ENCODE results near the gene IL24. TPM values are rescaled to one million over a fixed set of nuclear protein-coding genes. Genes with fewer than 3 reads are reported as not detected.
A peak's percentile ranks its signal among the peaks of the same experiment; 100 is the strongest.
"Not testable (repeated sequence)": the region's sequence is repeated elsewhere in the genome, so short reads cannot be mapped to it uniquely, and the experiment has no call there.

The IL24 gene, protein sequence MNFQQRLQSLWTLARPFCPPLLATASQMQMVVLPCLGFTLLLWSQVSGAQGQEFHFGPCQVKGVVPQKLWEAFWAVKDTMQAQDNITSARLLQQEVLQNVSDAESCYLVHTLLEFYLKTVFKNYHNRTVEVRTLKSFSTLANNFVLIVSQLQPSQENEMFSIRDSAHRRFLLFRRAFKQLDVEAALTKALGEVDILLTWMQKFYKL
- 0.07 TPM for polyA plus RNA-seq (2013, experiment 1 of 2; ENCODE audit: insufficient read length)
- 0.11 TPM for polyA plus RNA-seq (2013, experiment 2 of 2; ENCODE audit: insufficient read length)

- DNase-seq, result no peak
Measured at GRCh38 chr1:206897175-206897574, at the start of gene IL24. Gene IL24 (plus strand): TSS chr1:206897443. CDS start chr1:206897833, 390 bp downstream.

DNA sequence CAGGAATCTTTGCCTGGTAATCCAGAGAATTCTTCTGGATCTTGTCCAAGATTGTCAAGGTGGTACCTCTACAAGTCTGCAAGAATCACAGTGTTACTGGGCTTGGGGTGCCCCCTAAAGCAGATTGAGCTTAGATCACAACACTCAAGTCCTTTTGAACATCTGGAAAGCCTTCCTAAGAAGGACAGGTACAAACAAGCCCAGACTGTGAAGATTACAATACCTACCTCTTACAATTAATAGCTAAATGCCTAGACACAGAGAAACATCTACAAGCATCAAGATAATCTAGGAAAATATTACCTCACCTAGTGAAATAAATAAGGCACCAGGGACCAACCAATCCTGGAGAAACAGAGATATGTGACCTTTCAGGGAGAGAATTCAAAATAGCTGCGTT lies 49.3 kb upstream of the IL24 start:
- DNase-seq, result no peak

- no peak for DNase-seq
Measured at GRCh38 chr1:206850401-206850800, 46.8 kb upstream of the IL24 start.

GRCh38 chr1:206851341-206852010 lies 45.8 kb upstream of the IL24 start:
- DNase-seq, result peak; percentile 84

DNA sequence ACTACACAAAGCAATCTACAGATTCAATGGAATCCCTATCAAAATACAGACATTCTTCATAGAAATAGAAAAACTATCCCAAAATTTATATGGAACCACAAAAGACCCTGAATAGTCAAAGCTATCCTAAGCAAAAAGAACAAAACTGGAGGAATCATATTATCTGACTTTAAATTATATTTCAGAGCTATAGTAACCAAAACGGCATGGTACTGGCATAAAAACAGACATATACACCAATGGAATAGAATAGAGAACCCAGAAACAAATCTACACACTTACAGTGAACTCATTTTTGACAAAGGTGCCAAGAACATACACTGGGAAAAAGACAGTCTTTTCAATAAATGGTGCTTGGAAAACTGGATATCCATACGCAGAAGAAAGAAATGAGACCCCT lies 44.6 kb upstream of the IL24 start:
- DNase-seq, result not testable (repeated sequence)

DNA sequence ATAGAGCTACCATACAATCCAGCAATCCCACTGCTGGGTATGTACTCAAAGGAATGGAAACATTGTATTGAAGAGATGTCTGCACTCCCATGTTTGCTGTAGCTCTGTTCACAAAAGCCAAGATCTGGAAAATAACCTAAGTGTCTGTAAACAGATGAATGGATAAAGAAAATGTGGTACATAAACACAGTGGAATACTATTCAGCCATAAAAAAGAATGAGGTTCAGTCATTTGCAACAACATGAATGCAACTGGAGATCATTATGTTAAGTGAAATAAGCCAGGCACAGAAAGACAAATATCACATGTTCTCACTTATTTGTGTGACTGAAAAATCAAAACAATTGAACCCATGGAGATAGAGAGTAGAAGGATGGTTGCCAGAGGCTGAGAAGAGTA lies 43.5 kb upstream of the IL24 start:
- DNase-seq, result not testable (repeated sequence)

GRCh38 chr1:206854401-206855129 lies 42.7 kb upstream of the IL24 start:
- DNase-seq, result peak; percentile 19

GRCh38 chr1:206855859-206856258 lies 41.4 kb upstream of the IL24 start:
- DNase-seq, result no peak

- DNase-seq, result no peak
Measured at GRCh38 chr1:206856674-206857464, 40.4 kb upstream of the IL24 start.

DNA sequence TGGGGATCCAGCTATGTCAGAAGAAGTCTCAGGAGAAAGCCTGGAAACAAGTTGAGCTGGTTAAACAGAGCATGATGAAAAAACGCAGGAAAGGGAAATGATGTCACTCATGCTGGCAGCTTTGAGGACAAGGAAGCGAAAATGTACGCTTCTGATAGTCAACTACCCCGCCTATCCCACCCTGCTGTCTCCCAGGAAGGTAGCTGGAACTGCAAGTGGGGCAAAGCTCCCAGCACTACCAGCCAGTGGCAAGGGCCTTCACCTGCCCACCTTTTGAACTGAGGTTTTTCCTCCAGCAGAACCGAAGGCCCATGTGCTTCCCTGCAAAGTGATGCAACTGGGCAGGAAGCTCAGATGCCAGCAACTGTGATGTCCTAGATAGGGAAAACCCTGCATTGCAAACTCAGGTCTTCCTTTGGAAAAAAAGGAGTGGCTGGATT lies 38.1 kb upstream of the IL24 start:
- no peak for DNase-seq

DNA sequence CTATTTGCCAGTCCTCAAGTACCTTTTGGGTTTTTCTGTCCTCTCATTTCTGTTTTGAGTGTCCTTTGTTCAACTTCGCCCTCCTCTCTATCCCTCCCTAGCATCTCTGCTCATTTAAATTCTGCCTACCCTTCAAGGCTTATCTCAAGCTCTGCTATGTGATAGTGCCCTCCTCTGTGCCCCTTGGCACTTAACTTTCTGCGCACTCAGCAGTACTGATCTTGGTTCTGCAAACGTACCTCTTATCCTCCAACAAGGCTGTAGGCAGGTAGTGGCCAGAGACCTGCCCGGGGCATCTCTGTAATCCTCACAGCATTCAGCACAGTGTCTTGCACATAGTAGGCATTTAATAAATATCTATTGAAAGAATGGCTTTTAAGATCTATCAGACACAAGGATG lies 37.1 kb upstream of the IL24 start:
- no peak for DNase-seq

DNA sequence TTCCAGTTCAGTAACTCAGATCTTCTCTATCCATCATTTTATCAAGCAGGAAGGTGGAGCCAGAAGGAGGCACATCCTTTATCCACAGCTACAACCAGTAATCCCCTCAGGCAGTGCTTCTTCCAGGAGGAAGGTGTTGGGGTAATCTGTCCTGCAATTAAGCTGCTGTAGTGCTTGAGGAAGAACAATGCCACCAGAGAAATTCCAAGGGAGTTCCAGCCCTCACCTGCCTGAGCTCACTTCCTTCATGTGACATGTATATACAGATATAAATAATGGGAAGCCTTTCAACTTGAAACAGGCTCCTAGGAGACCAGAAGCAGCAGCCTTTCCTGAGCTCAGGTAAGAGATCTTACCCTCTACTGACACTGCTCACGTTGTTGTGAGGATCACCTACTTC lies 34.0 kb upstream of the IL24 start:
- DNase-seq, result no peak

- DNase-seq, result peak; percentile 75
Measured at GRCh38 chr1:206864939-206865671, 32.1 kb upstream of the IL24 start, which contains the start of gene IL20. Gene IL20 (plus strand): TSS chr1:206865623. CDS start chr1:206865853, 230 bp downstream.

GRCh38 chr1:206866062-206866461 lies 31.2 kb upstream of the IL24 start:
- peak; percentile 85 for DNase-seq

GRCh38 chr1:206867239-206867638 lies 30.0 kb upstream of the IL24 start:
- no peak for DNase-seq

GRCh38 chr1:206867716-206868115 lies 29.5 kb upstream of the IL24 start:
- DNase-seq, result no peak

GRCh38 chr1:206868264-206868663 lies 29.0 kb upstream of the IL24 start:
- no peak for DNase-seq

DNA sequence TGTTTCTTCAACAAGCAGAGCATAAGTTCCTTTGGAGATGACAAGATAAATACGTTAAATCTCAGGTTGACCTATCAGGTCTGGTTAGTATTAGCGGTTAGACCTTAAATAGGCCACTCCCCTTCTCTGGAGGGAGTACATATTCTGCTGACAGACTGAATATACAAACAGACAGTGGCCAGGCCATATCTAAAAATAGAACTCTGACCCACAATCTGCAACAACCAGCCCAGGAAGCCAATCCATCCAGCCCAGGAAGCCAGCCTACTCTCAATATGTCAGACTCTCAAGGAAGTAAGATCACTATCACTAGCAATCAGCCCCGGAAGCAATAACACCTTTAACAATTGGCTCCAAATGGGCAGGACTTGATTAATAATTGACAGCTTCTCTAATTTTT lies 25.1 kb upstream of the IL24 start:
- DNase-seq, result no peak

DNA sequence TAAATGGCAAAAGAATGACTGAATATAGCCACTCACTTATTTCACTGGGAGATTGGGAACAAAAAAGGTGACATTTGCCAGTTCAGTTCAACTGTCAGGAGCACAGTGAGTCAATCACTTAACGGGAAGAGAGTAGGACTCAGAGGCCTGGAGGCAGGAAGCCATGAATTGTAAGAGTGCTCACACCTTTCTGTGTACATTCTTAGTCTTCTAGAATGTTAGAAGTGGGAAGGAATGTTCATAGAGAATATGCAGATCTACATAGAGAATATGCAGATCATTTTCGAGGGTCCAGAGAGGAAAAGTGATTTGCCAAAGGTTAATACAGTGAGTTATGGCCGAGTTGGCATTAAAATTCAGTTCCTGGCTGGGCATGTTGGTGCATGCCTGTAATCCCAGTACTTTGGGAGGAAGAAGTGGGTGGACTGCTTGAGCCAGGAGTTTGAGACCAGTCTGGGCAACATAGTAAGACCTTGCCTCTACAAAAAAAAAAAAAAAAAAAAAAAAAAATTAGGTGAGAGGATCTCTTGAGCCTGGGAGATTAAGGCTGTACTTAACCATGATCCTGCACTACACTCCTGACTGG lies 23.5 kb upstream of the IL24 start:
- no peak for DNase-seq

DNA sequence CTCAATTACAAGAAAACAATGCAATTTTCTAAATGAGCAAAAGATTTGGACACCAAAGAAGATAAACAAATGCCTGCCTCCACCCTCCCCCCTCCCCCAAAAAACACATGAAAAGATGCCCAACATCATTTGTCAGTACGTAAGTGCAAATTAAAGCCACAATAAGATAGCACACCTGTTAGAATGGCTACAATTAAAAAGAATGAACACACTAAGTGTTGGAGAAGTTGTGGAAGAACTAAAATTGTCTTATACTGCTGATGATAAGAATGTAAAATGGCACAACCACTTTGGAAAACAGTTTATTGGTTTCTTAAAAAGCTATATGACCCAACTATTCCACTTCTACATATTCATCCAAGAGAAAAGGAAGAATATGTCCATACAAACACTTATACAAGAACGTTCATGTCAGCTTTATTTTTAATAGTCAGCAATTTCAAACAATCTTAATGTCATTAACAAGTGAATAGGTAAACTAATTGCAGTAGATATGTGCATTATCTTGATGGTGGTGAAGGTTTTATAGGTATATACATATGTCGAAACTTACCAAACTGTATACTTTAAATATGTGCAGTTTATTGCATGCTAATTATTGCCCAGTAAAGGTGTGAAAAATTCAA lies 21.4 kb upstream of the IL24 start:
- DNase-seq, result no peak

DNA sequence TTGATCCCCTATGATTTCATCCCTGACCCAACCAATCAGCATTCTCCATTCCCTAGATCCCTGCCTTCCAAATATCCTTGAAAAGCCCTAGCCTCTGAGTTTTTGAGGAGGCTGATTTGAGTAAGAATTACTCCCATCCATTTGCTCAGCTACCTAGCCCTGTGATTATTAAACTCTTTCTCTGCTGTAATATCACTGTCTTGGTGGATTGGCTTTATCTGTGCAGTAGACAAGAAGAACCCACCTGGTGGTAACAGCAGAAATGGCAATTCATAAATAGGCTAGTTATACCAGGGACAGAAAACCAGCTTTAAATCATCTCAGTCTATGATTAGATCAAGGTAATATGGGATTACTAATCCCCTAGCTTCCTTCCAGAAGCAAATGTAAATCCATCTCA lies 18.8 kb upstream of the IL24 start:
- DNase-seq, result no peak
